22Rv1 (cell line): ENCODE measurements around the gene LTBR.
A peak's percentile ranks its signal among the peaks of the same experiment; 100 is the strongest.

Experiments used
- H3K27ac ChIP-seq: fragments of 450-650 bp; 2 replicates; pipeline ENCODE4 v1.5.1; 2017
- ZFX ChIP-seq: fragments of 450-650 bp; IDR thresholded peaks from 2 replicates; pipeline ENCODE4 v1.6.1; 2017; ENCODE audit warnings: antibody characterized with exemption, borderline replicate concordance
- TF ChIP-seq, protein P1 (sequence below): fragments of 450-650 bp; IDR thresholded peaks from 2 replicates; pipeline ENCODE4 v1.5.1; 2017; ENCODE audit warnings: mild to moderate bottlenecking

Gene LTBR

DNA sequence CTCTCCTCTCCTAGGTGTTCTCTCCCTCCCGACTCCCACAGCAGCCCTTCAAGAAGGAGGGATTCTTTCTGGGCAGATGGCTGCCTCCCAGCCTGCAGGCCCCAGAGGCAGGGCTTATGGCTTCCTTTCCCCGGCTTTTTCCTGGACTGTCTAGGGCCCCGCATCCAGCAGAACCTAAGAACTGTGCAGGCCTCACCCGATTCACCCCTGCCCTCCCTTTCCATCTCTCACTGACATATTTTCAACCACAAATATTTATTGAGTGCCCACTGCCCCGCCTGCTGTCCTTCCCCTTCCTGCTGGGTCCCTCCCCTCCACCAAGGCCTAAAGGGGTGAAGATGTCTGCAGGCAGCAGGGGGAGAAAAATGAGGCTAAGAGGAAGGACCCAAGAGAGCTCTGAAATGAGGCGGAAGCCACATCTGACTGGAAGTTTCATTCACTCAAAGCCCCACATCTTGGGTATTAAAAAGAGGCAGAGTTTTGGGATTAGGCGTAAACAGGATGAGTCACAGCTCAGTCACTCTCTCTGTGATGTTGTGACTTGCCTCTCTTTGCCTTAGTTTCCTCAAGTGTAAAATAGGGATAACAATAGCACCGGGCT is 11.5 kb upstream of the LTBR start:
- TF ChIP-seq, protein P1, sequence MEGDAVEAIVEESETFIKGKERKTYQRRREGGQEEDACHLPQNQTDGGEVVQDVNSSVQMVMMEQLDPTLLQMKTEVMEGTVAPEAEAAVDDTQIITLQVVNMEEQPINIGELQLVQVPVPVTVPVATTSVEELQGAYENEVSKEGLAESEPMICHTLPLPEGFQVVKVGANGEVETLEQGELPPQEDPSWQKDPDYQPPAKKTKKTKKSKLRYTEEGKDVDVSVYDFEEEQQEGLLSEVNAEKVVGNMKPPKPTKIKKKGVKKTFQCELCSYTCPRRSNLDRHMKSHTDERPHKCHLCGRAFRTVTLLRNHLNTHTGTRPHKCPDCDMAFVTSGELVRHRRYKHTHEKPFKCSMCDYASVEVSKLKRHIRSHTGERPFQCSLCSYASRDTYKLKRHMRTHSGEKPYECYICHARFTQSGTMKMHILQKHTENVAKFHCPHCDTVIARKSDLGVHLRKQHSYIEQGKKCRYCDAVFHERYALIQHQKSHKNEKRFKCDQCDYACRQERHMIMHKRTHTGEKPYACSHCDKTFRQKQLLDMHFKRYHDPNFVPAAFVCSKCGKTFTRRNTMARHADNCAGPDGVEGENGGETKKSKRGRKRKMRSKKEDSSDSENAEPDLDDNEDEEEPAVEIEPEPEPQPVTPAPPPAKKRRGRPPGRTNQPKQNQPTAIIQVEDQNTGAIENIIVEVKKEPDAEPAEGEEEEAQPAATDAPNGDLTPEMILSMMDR: no peak
- no peak for TF ChIP-seq ZFX

GRCh38 chr12:6373022-6373787 is 10.8 kb upstream of the LTBR start:
- TF ChIP-seq, protein P1: no peak
- TF ChIP-seq ZFX: no peak
- H3K27ac ChIP-seq: peak overlapping the region; percentile 98

More for the DNA sequence above, 11.5 kb upstream of the LTBR start:
- peak overlapping the region; percentile 98 for H3K27ac ChIP-seq

- TF ChIP-seq, protein P1: no peak
- no peak for TF ChIP-seq ZFX
- H3K27ac ChIP-seq: peak overlapping the region; percentile 98
These were observed 9.8 kb upstream of the LTBR start for GRCh38 chr12:6374028-6374785.

DNA sequence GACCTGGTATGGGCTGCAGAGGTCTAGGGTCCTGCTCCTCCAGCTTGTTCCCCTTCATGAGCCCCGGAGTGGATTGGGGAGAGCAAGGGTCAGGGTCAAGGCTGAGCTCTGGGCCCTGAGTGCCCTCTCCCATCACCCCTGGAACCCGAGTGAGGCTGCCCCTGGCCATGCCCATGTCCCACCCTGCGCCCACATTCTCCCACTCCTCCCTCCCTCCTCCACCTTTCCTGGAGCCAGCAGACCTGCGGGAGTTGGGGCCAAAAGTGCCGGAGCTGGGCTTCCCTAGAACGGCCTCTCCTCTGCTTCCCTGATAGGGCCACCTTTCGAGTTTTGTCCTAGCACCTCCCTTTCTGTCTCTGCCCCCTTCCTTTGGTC is 9.2 kb upstream of the LTBR start:
- TF ChIP-seq, protein P1: no peak
- TF ChIP-seq ZFX: no peak
- H3K27ac ChIP-seq: peak overlapping the region; percentile 98

DNA sequence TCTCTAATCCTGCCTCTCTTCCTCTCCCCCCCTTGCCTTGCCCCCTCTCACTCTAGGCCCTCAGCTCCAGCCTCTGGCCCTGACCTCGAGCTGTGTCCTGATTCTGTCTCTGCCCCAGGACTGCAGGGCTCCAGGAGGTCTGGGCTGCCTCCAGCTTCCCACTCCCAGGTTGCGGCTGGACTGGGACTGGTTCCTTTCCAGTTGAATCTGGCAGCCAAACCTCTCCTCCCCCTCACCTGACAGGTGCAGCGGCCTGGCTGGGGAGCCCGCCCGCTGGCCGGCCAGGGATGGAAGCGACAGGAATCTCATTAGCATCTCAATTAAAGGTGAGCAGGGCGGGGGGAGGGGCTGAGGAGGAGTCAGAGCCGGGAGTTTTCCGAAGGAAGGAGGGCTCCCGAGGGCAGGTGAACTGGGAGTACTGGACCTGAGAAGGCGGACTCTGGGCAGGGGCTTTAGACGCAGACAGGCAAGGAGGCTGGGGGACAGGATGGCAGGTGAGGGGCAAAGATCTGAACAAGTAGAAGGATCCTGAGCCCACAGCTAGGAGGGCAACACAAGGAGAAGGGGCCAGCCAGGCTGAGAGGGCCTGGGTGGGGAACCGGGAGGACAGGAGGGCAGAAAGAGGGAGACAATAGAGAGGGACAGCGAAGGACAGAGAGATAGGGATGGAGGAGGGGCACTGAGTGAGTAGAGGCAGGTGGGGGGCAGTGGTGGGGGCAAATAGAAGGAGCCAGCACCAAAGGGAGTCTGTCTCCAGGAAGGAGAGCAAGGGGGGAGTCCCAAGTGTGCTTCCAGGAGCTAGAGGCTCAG is 8.5 kb upstream of the LTBR start, which contains the start of gene SCNN1A:
TSS of gene SCNN1A (minus strand) at position 295 of the 810 bp plus-strand sequence. CDS start 780 bp downstream, outside the sequence.
- peak within 1 kb of the TSS; percentile 98 for H3K27ac ChIP-seq
- TF ChIP-seq, protein P1: no peak
- no peak for TF ChIP-seq ZFX

GRCh38 chr12:6376079-6376869 is 7.7 kb upstream of the LTBR start:
- no peak for TF ChIP-seq ZFX
- TF ChIP-seq, protein P1: peak; percentile 80
- peak overlapping the region; percentile 98 for H3K27ac ChIP-seq
